Measurements from ENCODE around the gene CLIC4.

- TF ChIP-seq CTCF (IDR thresholded peaks at IDR 0.05) (no peak), POLR2A (IDR thresholded peaks at IDR 0.05) (no peak)
Measured at GRCh38 chr1:24859063-24860010, 114.1 kb downstream of the CLIC4 start.
